H1 (cell line): Measurements from ENCODE around the gene TPRG1L. TPM values are rescaled to one million over a fixed set of nuclear protein-coding genes. Genes with fewer than 3 reads are reported as not detected.

ENCODE experiments used
- CEBPB ChIP-seq: IDR thresholded peaks from 2 replicates; pipeline ENCODE4 v1.6.1; 2012; ENCODE audit warnings: low read depth, low read length
- CTCF ChIP-seq, 3 experiments: IDR thresholded peaks; 1 replicate in 2 of 3; 2 replicates in 1 of 3; pipeline versions ENCODE4 v1.5.1 to v1.6.1; 2011; ENCODE audit warnings: low read length in 3 of 3, mild to moderate bottlenecking in 3 of 3, inconsistent platforms in 2 of 3, low read depth in 1 of 3, moderate library complexity in 1 of 3; ENCODE audit not compliant: insufficient read depth in 1 of 3; ENCODE audit errors: control extremely low read depth in 1 of 3
- E2F6 ChIP-seq: IDR thresholded peaks from 2 replicates; pipeline ENCODE4 v1.6.1; 2012; ENCODE audit warnings: inconsistent platforms
- KDM5A ChIP-seq: fragments of 200-600 bp; IDR thresholded peaks from 2 replicates; pipeline ENCODE4 v1.7.1; 2012; ENCODE audit warnings: mild to moderate bottlenecking, low read length, inconsistent platforms, mixed read lengths
- NRF1 ChIP-seq: IDR thresholded peaks from 2 replicates; pipeline ENCODE4 v1.6.1; 2011; ENCODE audit warnings: mild to moderate bottlenecking, low read depth, low read length, improper control_type of control experiment
- SAP30 ChIP-seq: fragments of 300-600 bp; sonication (generic); IDR thresholded peaks from 2 replicates; pipeline ENCODE4 v1.7.1; 2012; ENCODE audit warnings: low read length, moderate library complexity, mild to moderate bottlenecking, inconsistent platforms; ENCODE audit not compliant: insufficient read depth, insufficient replicate concordance
- SIN3A ChIP-seq, 2 experiments: IDR thresholded peaks in 1 of 2; conservative IDR thresholded peaks in 1 of 2; 2 replicates each; pipeline ENCODE4 v1.6.1; 2011 to 2012; ENCODE audit warnings: low read length in 2 of 2, improper control_type of control experiment in 1 of 2, low read depth in 1 of 2, mild to moderate bottlenecking in 1 of 2
- SRF ChIP-seq: IDR thresholded peaks from 2 replicates; pipeline ENCODE4 v1.6.1; 2011; ENCODE audit warnings: mild to moderate bottlenecking, low read depth, low read length, moderate library complexity
- polyA plus RNA-seq, 7 experiments: library from polyadenylated mRNA; depleted of rRNA in 3 of 7; stranded (reverse) in 5 of 7; unstranded in 2 of 7; fragments of >200 nt in 5 of 7; fragments of 200-250 nt in 2 of 7; gene quantifications; 1 replicate in 5 of 7; 2 replicates in 1 of 7; 4 replicates in 1 of 7; pipeline versions ENCODE4 v1.2.1 to v1.2.3, GENCODE V29; 2011 to 2013; ENCODE audit warnings: missing spikeins in 2 of 7, mixed read lengths in 2 of 7
- total RNA-seq: library from RNA; stranded (reverse); fragmentation: NEBNext Ultra II Directional; extraction: Animal tissue kit (Norgen Biotek cat#: 25700); gene quantifications from 2 replicates; pipeline ENCODE4 v1.2.1, GENCODE V29; 2021

TPRG1L gene
- total and polyA plus RNA-seq, 2 of the 8 experiments (the other 6 are each of a cell fraction or from before 2014, with no cell fraction given) = 21.7 to 22.3 TPM

- TF ChIP-seq CTCF (IDR thresholded peaks at IDR 0.05; ENCODE audit: control extremely low read depth in 1 of 3, insufficient read depth in 1 of 3, low read depth in 1 of 3, low read length in 3 of 3) (no peak), SRF (no peak), KDM5A (no peak), SIN3A (conservative IDR thresholded peaks at IDR 0.05 in 1 of 2, IDR thresholded peaks at IDR 0.05 in 1 of 2; ENCODE audit: low read depth in 1 of 2, low read length in 2 of 2) (no peak), CEBPB (no peak), NRF1 (no peak), SAP30 (no peak), E2F6 (no peak)
Observed at GRCh38 chr1:3658231-3658615, 33.4 kb downstream of the TPRG1L start (continued).
